Activated T-cell treated with anti-CD3 and anti-CD28 coated beads, Interleukin-2, amount 50 U/mL, for 48 hours (primary cell): Measurements from ENCODE around the gene TPR.

Source experiments
- DNase-seq, 2 experiments: peaks; one replicate each; pipeline ENCODE4 v3.0.0-alpha.2; 2020

TPR gene

GRCh38 chr1:186283374-186283773 lies 91.7 kb downstream of the TPR start:
- DNase-seq: no peak

DNA sequence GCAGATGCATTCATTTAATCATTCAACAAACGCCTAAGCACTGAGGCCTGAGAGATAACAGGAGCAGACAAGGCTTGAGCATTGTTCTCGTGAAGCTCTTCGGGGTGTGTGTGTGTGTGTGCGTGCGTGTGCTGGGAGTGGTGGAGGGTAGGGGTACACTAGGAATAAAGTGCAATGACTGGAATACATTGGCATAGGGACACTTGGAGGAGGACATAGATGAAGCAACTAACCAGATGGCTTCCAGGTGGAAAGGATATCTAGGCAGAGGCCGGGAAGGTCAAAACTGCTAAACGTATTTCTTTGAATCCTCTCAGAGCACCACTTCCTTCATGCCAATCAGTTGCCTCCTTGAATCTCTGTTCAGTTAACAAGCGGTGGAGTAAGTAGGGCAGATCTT lies 92.6 kb downstream of the TPR start:
- no peak for DNase-seq

DNA sequence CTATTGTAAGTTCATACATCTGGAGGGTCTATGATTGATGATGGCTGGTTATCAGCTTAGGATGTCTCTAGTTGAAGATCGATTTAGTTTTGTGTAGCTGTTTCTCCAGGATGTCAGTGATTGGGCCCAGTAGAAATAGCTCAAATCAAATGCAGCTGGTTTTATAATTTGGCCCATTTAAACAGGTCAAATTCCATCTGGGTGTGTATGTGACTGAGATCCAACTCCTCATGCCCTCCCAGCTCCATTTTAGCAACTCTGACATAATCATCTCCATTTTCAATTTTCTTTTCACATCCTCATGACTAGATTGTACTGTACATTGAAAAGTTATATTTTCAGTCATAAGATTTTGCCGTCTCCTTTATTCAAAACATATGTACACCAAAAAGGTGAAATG lies 99.2 kb downstream of the TPR start:
- no peak for DNase-seq

- no peak for DNase-seq
Observed at GRCh38 chr1:186272486-186272885, 102.6 kb downstream of the TPR start.

DNA sequence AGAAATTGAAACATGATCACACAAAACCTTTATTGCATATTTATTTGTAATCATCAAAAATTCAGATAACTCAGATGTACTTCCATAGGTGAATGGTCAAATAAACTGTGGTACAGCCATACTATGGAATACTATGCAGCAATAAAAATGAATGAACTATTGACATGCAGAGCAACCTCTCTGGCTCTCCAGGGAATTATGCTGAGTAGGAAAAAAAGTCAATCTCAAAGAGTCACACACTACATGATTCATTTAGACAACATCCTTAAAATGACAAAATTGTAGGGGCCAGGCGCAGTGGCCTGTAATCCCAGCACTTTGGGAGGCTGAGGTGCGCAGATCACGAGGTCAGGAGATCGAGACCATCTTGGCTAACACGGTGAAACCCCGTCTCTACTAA lies 104.0 kb downstream of the TPR start:
- DNase-seq: no peak
